Measurements from ENCODE around the gene RIF1.

RIF1 gene

GRCh38 chr2:151395509-151396374, 14.0 kb upstream of the RIF1 start:
- Histone ChIP-seq H2AK5ac (ENCODE audit: low read length) (no peak overlapping the region), H3K4me3 (ENCODE audit: low read depth, low read length) (no peak overlapping the region), H2BK120ac (ENCODE audit: insufficient read depth, low read length, poor library complexity) (no peak overlapping the region), H3K27me3 (ENCODE audit: insufficient read depth, low read length) (no peaks in the 10 kb centered on the region), H3K4me2 (ENCODE audit: low read length) (no peak overlapping the region), H2BK5ac (ENCODE audit: low read depth, low read length, poor library complexity) (no peak overlapping the region), H3K14ac (ENCODE audit: low read length) (no peak overlapping the region), H4K8ac (ENCODE audit: low read depth, low read length) (no peak overlapping the region), H4K91ac (ENCODE audit: low read depth, low read length) (no peak overlapping the region), H3K27ac (ENCODE audit: low read depth, low read length) (no peak overlapping the region), H3K4me1 (ENCODE audit: control insufficient read depth in 1 of 2, insufficient read depth in 2 of 2, low read length in 2 of 2) (no peaks in the 10 kb centered on the region), H3K79me2 (ENCODE audit: control insufficient read depth, insufficient read depth, low read length, poor library complexity) (no peaks in the 10 kb centered on the region), H4K12ac (ENCODE audit: low read depth, low read length) (no peak overlapping the region), H3K36me3 (ENCODE audit: control insufficient read depth in 1 of 2, insufficient read depth in 2 of 2, low read length in 2 of 2) (no peaks in the 10 kb centered on the region), H3K9me3 (ENCODE audit: insufficient read depth, low read depth, low read length) (no peaks in the 10 kb centered on the region), H3K79me1 (ENCODE audit: low read length) (no peaks in the 10 kb centered on the region), H3K4ac (ENCODE audit: low read depth, low read length) (no peak overlapping the region), H3K23ac (ENCODE audit: low read length) (no peak overlapping the region), H3K18ac (ENCODE audit: low read length) (no peak overlapping the region), H2AFZ (ENCODE audit: insufficient read depth, low read length, poor library complexity) (no peak overlapping the region), H2BK12ac (ENCODE audit: low read length) (no peak overlapping the region), H3K9ac (ENCODE audit: low read length) (no peak overlapping the region)
- WGBS (ENCODE audit: extremely low coverage, insufficient coverage, insufficient read length), result no CpG with 5 or more reads among the region's 4 CpGs
- DNase-seq, result no peak

GRCh38 chr2:151399981-151400380, 9.7 kb upstream of the RIF1 start:
- Histone ChIP-seq H3K14ac (ENCODE audit: low read length) (no peak overlapping the region), H3K79me2 (ENCODE audit: control insufficient read depth, insufficient read depth, low read length, poor library complexity) (no peaks in the 10 kb centered on the region), H3K36me3 (ENCODE audit: control insufficient read depth in 1 of 2, insufficient read depth in 2 of 2, low read length in 2 of 2) (no peaks in the 10 kb centered on the region), H2AK5ac (ENCODE audit: low read length) (no peak overlapping the region), H2BK120ac (ENCODE audit: insufficient read depth, low read length, poor library complexity) (no peak overlapping the region), H3K4ac (ENCODE audit: low read depth, low read length) (no peak overlapping the region), H3K79me1 (ENCODE audit: low read length) (no peaks in the 10 kb centered on the region), H2AFZ (ENCODE audit: insufficient read depth, low read length, poor library complexity) (no peak overlapping the region), H4K8ac (ENCODE audit: low read depth, low read length) (no peak overlapping the region), H3K23ac (ENCODE audit: low read length) (no peak overlapping the region), H2BK12ac (ENCODE audit: low read length) (no peak overlapping the region), H2BK5ac (ENCODE audit: low read depth, low read length, poor library complexity) (no peak overlapping the region), H3K4me3 (ENCODE audit: low read depth, low read length) (no peak overlapping the region), H3K9me3 (ENCODE audit: insufficient read depth, low read depth, low read length) (no peaks in the 10 kb centered on the region), H3K9ac (ENCODE audit: low read length) (no peak overlapping the region), H4K12ac (ENCODE audit: low read depth, low read length) (no peak overlapping the region), H3K27ac (ENCODE audit: low read depth, low read length) (no peak overlapping the region), H4K91ac (ENCODE audit: low read depth, low read length) (no peak overlapping the region), H3K27me3 (ENCODE audit: insufficient read depth, low read length) (no peaks in the 10 kb centered on the region), H3K18ac (ENCODE audit: low read length) (no peak overlapping the region), H3K4me2 (ENCODE audit: low read length) (no peak overlapping the region), H3K4me1 (ENCODE audit: control insufficient read depth in 1 of 2, insufficient read depth in 2 of 2, low read length in 2 of 2) (no peaks in the 10 kb centered on the region)
- no CpG with 5 or more reads among the region's 1 CpG for WGBS (ENCODE audit: extremely low coverage, insufficient coverage, insufficient read length)
- DNase-seq, result no peak

GRCh38 chr2:151401149-151401548, 8.6 kb upstream of the RIF1 start:
- WGBS (ENCODE audit: extremely low coverage, insufficient coverage, insufficient read length), result no CpG with 5 or more reads among the region's 5 CpGs
- H3K4me1 ChIP-seq (ENCODE audit: control insufficient read depth in 1 of 2, insufficient read depth in 2 of 2, low read length in 2 of 2), result no peaks in the 10 kb centered on the region
- no peak overlapping the region for H3K23ac ChIP-seq (ENCODE audit: low read length)
- H3K4me2 ChIP-seq (ENCODE audit: low read length), result no peak overlapping the region
- H3K18ac ChIP-seq (ENCODE audit: low read length), result no peak overlapping the region
- H4K91ac ChIP-seq (ENCODE audit: low read depth, low read length), result no peak overlapping the region
- no peak overlapping the region for H4K8ac ChIP-seq (ENCODE audit: low read depth, low read length)
- no peak overlapping the region for H2BK5ac ChIP-seq (ENCODE audit: low read depth, low read length, poor library complexity)
- no peak overlapping the region for H2BK120ac ChIP-seq (ENCODE audit: insufficient read depth, low read length, poor library complexity)
- H3K27ac ChIP-seq (ENCODE audit: low read depth, low read length), result no peak overlapping the region
- H3K9me3 ChIP-seq (ENCODE audit: insufficient read depth, low read depth, low read length), result no peaks in the 10 kb centered on the region
- H3K79me1 ChIP-seq (ENCODE audit: low read length), result no peaks in the 10 kb centered on the region
- no peak overlapping the region for H3K14ac ChIP-seq (ENCODE audit: low read length)
- no peak overlapping the region for H3K4ac ChIP-seq (ENCODE audit: low read depth, low read length)
- no peak overlapping the region for H3K9ac ChIP-seq (ENCODE audit: low read length)
- no peak overlapping the region for H2AK5ac ChIP-seq (ENCODE audit: low read length)
- H3K79me2 ChIP-seq (ENCODE audit: control insufficient read depth, insufficient read depth, low read length, poor library complexity), result no peaks in the 10 kb centered on the region
- no peak overlapping the region for H4K12ac ChIP-seq (ENCODE audit: low read depth, low read length)
- H3K27me3 ChIP-seq (ENCODE audit: insufficient read depth, low read length), result no peaks in the 10 kb centered on the region
- H2AFZ ChIP-seq (ENCODE audit: insufficient read depth, low read length, poor library complexity), result no peak overlapping the region
- DNase-seq, result no peak
- no peaks in the 10 kb centered on the region for H3K36me3 ChIP-seq (ENCODE audit: control insufficient read depth in 1 of 2, insufficient read depth in 2 of 2, low read length in 2 of 2)
- H3K4me3 ChIP-seq (ENCODE audit: low read depth, low read length), result no peak overlapping the region
- no peak overlapping the region for H2BK12ac ChIP-seq (ENCODE audit: low read length)

GRCh38 chr2:151403914-151404313, 5.8 kb upstream of the RIF1 start:
- no peak for DNase-seq
- Histone ChIP-seq H3K4me2 (ENCODE audit: low read length) (no peak overlapping the region), H3K9me3 (ENCODE audit: insufficient read depth, low read depth, low read length) (no peaks in the 10 kb centered on the region), H2BK12ac (ENCODE audit: low read length) (no peak overlapping the region), H3K4me1 (ENCODE audit: control insufficient read depth in 1 of 2, insufficient read depth in 2 of 2, low read length in 2 of 2) (no peaks in the 10 kb centered on the region), H2BK5ac (ENCODE audit: low read depth, low read length, poor library complexity) (no peak overlapping the region), H3K18ac (ENCODE audit: low read length) (no peak overlapping the region), H2BK120ac (ENCODE audit: insufficient read depth, low read length, poor library complexity) (no peak overlapping the region), H3K79me1 (ENCODE audit: low read length) (no peaks in the 10 kb centered on the region), H4K8ac (ENCODE audit: low read depth, low read length) (no peak overlapping the region), H3K9ac (ENCODE audit: low read length) (no peak overlapping the region), H3K23ac (ENCODE audit: low read length) (no peak overlapping the region), H3K79me2 (ENCODE audit: control insufficient read depth, insufficient read depth, low read length, poor library complexity) (no peaks in the 10 kb centered on the region), H2AK5ac (ENCODE audit: low read length) (no peak overlapping the region), H3K36me3 (ENCODE audit: control insufficient read depth in 1 of 2, insufficient read depth in 2 of 2, low read length in 2 of 2) (no peaks in the 10 kb centered on the region), H3K4me3 (ENCODE audit: low read depth, low read length) (no peak overlapping the region), H4K91ac (ENCODE audit: low read depth, low read length) (no peak overlapping the region), H3K14ac (ENCODE audit: low read length) (no peak overlapping the region), H3K27me3 (ENCODE audit: insufficient read depth, low read length) (no peaks in the 10 kb centered on the region), H4K12ac (ENCODE audit: low read depth, low read length) (no peak overlapping the region), H2AFZ (ENCODE audit: insufficient read depth, low read length, poor library complexity) (no peak overlapping the region), H3K27ac (ENCODE audit: low read depth, low read length) (no peak overlapping the region), H3K4ac (ENCODE audit: low read depth, low read length) (no peak overlapping the region)
- no CpG with 5 or more reads among the region's 4 CpGs for WGBS (ENCODE audit: extremely low coverage, insufficient coverage, insufficient read length)

All from trophoblast cell (in vitro differentiated cells and primary cell).